ENCODE data around the gene CORO6. TPM values are rescaled to one million over a fixed set of nuclear protein-coding genes. Genes with fewer than 3 reads are reported as not detected.
A peak's percentile ranks its signal among the peaks of the same experiment; 100 is the strongest.

Gene CORO6
- total and polyA plus RNA-seq, 2 experiments from 2014 or later: 3.7 to 6.5 TPM

DNA sequence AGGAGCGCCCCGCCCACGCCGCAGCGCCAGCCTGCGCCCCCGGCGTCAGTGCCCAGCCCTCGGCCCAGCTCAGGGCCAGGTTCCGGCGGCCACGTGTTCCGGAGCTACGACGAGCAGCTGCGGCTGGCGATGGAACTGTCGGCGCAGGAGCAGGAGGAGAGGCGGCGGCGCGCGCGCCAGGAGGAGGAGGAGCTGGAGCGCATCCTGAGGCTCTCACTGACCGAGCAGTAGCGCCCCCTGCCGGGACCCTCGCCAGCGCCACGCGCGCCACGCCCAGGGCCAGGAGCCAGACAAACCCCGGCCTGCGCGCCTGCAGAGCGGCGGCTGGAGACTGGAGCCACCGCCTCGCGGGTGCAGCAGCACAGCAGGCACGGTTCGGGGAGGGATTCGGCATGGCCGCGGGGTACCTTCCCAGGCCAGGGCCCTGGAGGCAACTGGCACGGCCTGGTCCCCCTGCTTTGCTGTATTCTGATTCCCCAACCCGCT is 9.3 kb downstream of the CORO6 start:
- WGBS, 2 experiments (ENCODE audit: low coverage in 1 of 2, low lambda C conversion rate in 2 of 2, missing lambda C conversion rate in 2 of 2): 2 to 4% methylated on average over 34 to 44 of the region's 50 CpGs

DNA sequence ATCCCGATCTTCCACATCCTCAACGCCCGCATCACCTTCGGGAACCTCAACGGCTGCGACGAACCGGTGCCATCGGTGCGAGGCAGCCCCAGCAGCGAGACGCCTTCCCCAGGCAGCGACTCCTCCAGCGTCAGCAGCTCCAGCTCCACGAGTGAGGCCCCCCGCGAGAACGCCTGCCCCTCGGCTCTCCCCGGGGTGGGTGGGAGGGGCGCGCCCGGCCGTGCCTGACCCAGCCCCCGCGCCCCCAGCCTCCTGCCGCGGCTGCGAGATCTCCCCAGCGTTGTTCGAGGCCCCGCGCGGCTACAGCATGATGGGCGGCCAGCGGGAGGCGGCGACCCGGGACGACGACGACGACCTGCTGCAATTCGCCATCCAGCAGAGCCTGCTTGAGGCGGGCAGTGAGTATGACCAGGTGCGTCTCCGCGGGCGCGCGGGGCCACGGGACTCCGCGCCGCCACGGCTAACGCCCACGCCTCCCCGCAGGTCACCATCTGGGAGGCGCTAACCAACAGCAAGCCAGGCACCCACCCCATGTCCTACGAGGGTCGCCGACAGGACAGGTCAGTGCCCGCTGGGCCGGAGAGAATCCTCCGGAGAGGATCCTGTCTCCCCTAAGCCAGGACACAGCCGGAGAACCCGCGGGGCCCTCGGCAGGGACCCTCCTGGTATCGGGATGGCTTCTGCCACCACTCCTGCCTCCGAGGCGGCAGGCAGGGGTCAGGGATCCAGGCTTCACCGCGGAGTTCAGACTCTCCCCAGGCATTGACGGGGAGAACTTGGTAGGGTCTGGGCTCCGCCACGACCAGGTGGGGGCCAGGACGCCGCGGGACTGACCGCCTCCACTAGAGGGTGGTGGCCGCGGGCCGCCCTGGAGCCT is 10.1 kb downstream of the CORO6 start:
- Histone ChIP-seq H4K20me1 (ENCODE audit: insufficient read depth) (no peaks in the 10 kb centered on the region), H2AFZ (peak overlapping the region; percentile 82), H3K4me2 (ENCODE audit: unreplicated experiment) (peak overlapping the region; percentile 79), H3K9ac (no peak overlapping the region), H3K9me2 (ENCODE audit: insufficient read depth) (no peaks in the 10 kb centered on the region), H3K27ac (no peak overlapping the region), H3K36me3 (ENCODE audit: low read depth) (no peaks in the 10 kb centered on the region), H3K27me3 (replicated peaks; ENCODE audit: insufficient read depth) (no peaks in the 10 kb centered on the region), H3K4me1 (ENCODE audit: insufficient read depth) (no peaks in the 10 kb centered on the region), H3K9me3 (ENCODE audit: low read depth) (no peaks in the 10 kb centered on the region), H3F3A (ENCODE audit: insufficient read depth) (no peaks in the 10 kb centered on the region), H3K79me2 (ENCODE audit: insufficient read depth) (no peaks in the 10 kb centered on the region), H3K4me3 (no peak overlapping the region)
- in situ Hi-C loops (cut with MboI): no loop called here
- 86 to 87% methylated on average over 52 to 83 of the region's 85 CpGs for WGBS, 2 experiments (ENCODE audit: low coverage in 1 of 2, low lambda C conversion rate in 2 of 2, missing lambda C conversion rate in 2 of 2)
- TF ChIP-seq EZH2 (IDR thresholded peaks at IDR 0.05; ENCODE audit: insufficient read depth, poor library complexity, severe bottlenecking): no peak
- TF ChIP-seq EZH2phosphoT487 (IDR thresholded peaks at IDR 0.05; ENCODE audit: insufficient read depth, low read depth): no peak
- DNase-seq: no peak

More for the DNA sequence above, 9.3 kb downstream of the CORO6 start:
- Histone ChIP-seq H3K4me1 (ENCODE audit: insufficient read depth) (no peaks in the 10 kb centered on the region), H3K9me2 (ENCODE audit: insufficient read depth) (no peaks in the 10 kb centered on the region), H4K20me1 (ENCODE audit: insufficient read depth) (no peaks in the 10 kb centered on the region), H3K27ac (no peak overlapping the region), H3K36me3 (ENCODE audit: low read depth) (no peaks in the 10 kb centered on the region), H3K4me3 (peak overlapping the region; percentile 56), H3K9me3 (ENCODE audit: low read depth) (no peaks in the 10 kb centered on the region), H3F3A (ENCODE audit: insufficient read depth) (no peaks in the 10 kb centered on the region), H2AFZ (peak overlapping the region; percentile 82), H3K27me3 (replicated peaks; ENCODE audit: insufficient read depth) (no peaks in the 10 kb centered on the region), H3K4me2 (ENCODE audit: unreplicated experiment) (peak overlapping the region; percentile 79), H3K79me2 (ENCODE audit: insufficient read depth) (no peaks in the 10 kb centered on the region), H3K9ac (peak overlapping the region; percentile 37; the same call in 1 of the 2 replicates)
- in situ Hi-C loops (cut with MboI): no loop called here
- DNase-seq: peak; percentile 91
- TF ChIP-seq EZH2phosphoT487 (IDR thresholded peaks at IDR 0.05; ENCODE audit: insufficient read depth, low read depth) (no peak), EZH2 (IDR thresholded peaks at IDR 0.05; ENCODE audit: insufficient read depth, poor library complexity, severe bottlenecking) (no peak)

DNA sequence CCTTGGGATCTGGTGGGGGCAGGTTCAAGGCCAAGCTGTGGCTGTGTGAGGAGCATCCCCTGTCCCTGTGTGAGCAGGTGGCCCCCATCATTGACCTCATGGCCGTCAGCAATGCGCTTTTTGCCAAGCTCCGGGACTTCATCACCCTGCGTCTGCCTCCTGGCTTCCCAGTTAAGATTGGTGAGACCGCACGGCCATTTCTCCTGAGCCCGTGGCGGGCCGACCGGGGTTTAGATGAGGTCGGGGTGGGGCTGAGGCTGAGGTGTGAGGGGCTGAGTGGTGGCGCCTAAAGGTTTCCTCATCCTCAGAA is 10.7 kb downstream of the CORO6 start:
- in situ Hi-C loops (cut with MboI): no loop called here
- Histone ChIP-seq H3K79me2 (ENCODE audit: insufficient read depth) (no peaks in the 10 kb centered on the region), H4K20me1 (ENCODE audit: insufficient read depth) (no peaks in the 10 kb centered on the region), H3K36me3 (ENCODE audit: low read depth) (no peaks in the 10 kb centered on the region), H3K9me2 (ENCODE audit: insufficient read depth) (no peaks in the 10 kb centered on the region), H3K4me3 (no peak overlapping the region), H2AFZ (no peak overlapping the region), H3K27ac (no peak overlapping the region), H3K9me3 (ENCODE audit: low read depth) (no peaks in the 10 kb centered on the region), H3K9ac (no peak overlapping the region), H3K4me1 (ENCODE audit: insufficient read depth) (no peaks in the 10 kb centered on the region), H3K4me2 (ENCODE audit: unreplicated experiment) (no peak overlapping the region), H3F3A (ENCODE audit: insufficient read depth) (no peaks in the 10 kb centered on the region), H3K27me3 (replicated peaks; ENCODE audit: insufficient read depth) (no peaks in the 10 kb centered on the region)
- WGBS, 2 experiments (ENCODE audit: low coverage in 1 of 2, low lambda C conversion rate in 2 of 2, missing lambda C conversion rate in 2 of 2): 96 to 99% methylated on average over 12 of the region's 12 CpGs
- TF ChIP-seq EZH2phosphoT487 (IDR thresholded peaks at IDR 0.05; ENCODE audit: insufficient read depth, low read depth): no peak
- no peak for TF ChIP-seq EZH2 (IDR thresholded peaks at IDR 0.05; ENCODE audit: insufficient read depth, poor library complexity, severe bottlenecking)
- DNase-seq: no peak

DNA sequence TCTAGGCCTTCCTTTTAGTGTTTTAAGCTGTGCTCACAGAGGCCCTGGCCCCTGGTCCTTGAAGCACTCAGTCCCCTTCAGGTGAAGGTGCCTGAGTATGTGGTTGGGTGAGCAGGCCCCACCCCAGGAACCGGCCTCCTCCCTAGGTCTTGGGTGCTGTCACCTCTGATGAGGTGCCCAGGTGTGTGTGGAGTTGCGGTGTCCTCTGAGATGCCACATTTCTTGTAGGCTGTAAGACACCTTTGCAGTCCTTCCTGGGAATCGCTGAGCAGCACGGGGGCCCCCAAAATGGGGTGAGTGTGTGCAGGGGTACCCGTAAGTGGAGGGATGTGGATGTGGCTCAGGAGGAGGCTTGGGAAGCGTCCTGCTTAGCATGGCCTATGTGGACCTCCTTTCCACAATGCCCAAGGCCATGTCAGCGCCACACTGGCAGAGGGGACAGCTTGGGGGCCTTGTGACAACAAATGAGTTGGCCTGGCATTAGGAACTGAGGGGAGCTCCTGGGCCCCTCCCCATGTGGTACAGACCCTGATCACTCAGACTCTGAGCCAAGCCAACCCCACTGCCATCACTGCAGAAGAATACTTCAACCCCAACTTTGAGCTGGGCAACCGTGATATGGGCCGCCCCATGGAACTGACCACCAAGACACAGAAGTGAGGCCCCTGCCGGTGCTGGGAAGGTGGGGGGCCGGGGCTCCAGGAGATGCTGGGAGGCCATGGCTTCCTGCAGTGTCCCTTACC is 11.2 kb downstream of the CORO6 start:
- no peak for DNase-seq
- H4K20me1 ChIP-seq (ENCODE audit: insufficient read depth): no peaks in the 10 kb centered on the region
- no peaks in the 10 kb centered on the region for H3K9me3 ChIP-seq (ENCODE audit: low read depth)
- H2AFZ ChIP-seq: no peak overlapping the region
- no peak overlapping the region for H3K4me3 ChIP-seq
- H3K4me2 ChIP-seq (ENCODE audit: unreplicated experiment): no peak overlapping the region
- no peaks in the 10 kb centered on the region for H3K4me1 ChIP-seq (ENCODE audit: insufficient read depth)
- TF ChIP-seq EZH2 (IDR thresholded peaks at IDR 0.05; ENCODE audit: insufficient read depth, poor library complexity, severe bottlenecking) (no peak), EZH2phosphoT487 (IDR thresholded peaks at IDR 0.05; ENCODE audit: insufficient read depth, low read depth) (no peak)
- H3K9me2 ChIP-seq (ENCODE audit: insufficient read depth): no peaks in the 10 kb centered on the region
- WGBS, 2 experiments (ENCODE audit: low coverage in 1 of 2, low lambda C conversion rate in 2 of 2, missing lambda C conversion rate in 2 of 2): 98% methylated on average over 11 of the region's 11 CpGs
- no peaks in the 10 kb centered on the region for H3K27me3 ChIP-seq (replicated peaks; ENCODE audit: insufficient read depth)
- no peaks in the 10 kb centered on the region for H3K79me2 ChIP-seq (ENCODE audit: insufficient read depth)
- in situ Hi-C loops (cut with MboI): no loop called here
- H3K36me3 ChIP-seq (ENCODE audit: low read depth): no peaks in the 10 kb centered on the region
- H3K9ac ChIP-seq: no peak overlapping the region
- no peak overlapping the region for H3K27ac ChIP-seq
- H3F3A ChIP-seq (ENCODE audit: insufficient read depth): no peaks in the 10 kb centered on the region

Measured in GM23248 (cell line).